SK-N-SH (cell line): ENCODE results near the gene STK17B.

Source experiments
- EZH2phosphoT487 ChIP-seq: fragments of 200-600 bp; sonication (generic); IDR thresholded peaks from 2 replicates; pipeline ENCODE4 v1.6.1; 2017; ENCODE audit warnings: low read depth, mixed run types, mild to moderate bottlenecking, antibody characterized with exemption, moderate library complexity, borderline replicate concordance
- FOXJ3 ChIP-seq: sonication (generic); formaldehyde crosslinking; IDR thresholded peaks from 2 replicates; pipeline ENCODE4 v1.5.1; 2020; ENCODE audit warnings: mild to moderate bottlenecking, missing genetic modification reagents
- JUND ChIP-seq: IDR thresholded peaks from 2 replicates; pipeline ENCODE4 v1.4.0; 2012
- MXI1 ChIP-seq: IDR thresholded peaks from 2 replicates; pipeline ENCODE4 v1.6.1; 2012; ENCODE audit warnings: mild to moderate bottlenecking, low read depth, low read length, improper control_type of control experiment
- NFIC ChIP-seq: IDR thresholded peaks from 2 replicates; pipeline ENCODE4 v1.4.0; 2012; ENCODE audit warnings: borderline replicate concordance
- SMC3 ChIP-seq: IDR thresholded peaks from 2 replicates; pipeline ENCODE4 v1.6.1; 2012; ENCODE audit warnings: low read depth, low read length, improper control_type of control experiment
- TF ChIP-seq, protein P1 (sequence below): IDR thresholded peaks from 2 replicates; pipeline ENCODE4 v1.4.0; 2012; ENCODE audit warnings: low read depth
- TF ChIP-seq, protein P2 (sequence below): fragments of 200-600 bp; sonication (generic); IDR thresholded peaks from 2 replicates; pipeline ENCODE4 v1.6.1; 2017; ENCODE audit warnings: antibody characterized with exemption, mild to moderate bottlenecking, moderate library complexity
- TF ChIP-seq, protein P3 (sequence below): IDR thresholded peaks from 2 replicates; pipeline ENCODE4 v1.4.0; 2012; ENCODE audit warnings: low read depth, borderline replicate concordance
- TF ChIP-seq, protein P4 (sequence below): IDR thresholded peaks from 2 replicates; pipeline ENCODE4 v1.6.1; 2012; ENCODE audit warnings: mild to moderate bottlenecking, low read depth, low read length, moderate library complexity

DNA sequence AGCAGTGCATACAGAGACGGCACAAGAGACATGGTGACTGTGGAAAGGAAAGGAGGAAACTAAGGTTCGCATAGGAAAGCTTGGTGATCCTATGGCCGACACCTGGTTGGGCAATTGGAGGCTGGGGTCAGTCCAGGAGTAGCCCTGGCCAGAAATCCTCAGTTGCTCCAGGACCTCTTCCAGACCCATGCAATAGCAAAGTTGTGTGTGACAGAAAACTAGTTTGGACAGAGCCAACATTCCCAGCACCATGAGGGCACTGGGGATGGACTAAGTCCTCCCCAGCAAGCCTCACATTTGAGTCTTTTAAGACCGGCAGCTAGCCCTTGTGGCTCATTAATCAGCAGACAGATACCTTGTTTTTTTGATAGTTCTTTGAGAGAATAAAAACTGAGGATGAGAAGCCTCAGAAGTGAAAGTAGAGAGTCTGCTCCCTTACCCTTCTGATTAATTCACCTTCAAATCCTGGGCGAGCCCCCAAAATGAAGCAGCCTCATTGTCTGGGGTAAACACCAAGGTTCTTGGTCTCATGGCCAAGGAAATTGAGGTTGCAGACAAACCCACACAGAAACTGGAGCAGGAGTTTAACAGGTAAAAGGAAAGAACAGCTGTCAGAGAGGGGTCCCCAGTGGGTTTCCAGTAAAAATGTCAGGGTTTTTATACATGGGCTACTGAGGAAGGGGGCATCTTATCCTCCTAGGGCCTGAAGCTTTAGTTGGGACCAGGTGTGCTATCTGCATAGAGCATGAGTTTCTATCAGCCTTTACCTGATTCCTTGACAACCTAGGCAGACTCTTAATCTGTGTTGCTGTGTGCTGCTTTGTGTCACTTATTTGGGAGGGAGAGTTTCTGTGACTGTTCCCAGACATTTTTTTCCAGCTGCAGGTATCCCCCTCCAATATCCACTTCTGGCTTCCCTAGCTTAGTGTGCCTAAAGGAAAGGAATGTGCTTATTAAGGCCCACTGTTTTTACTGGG lies 39.1 kb downstream of the STK17B start:
- TF ChIP-seq JUND (no peak), FOXJ3 (CRISPR knock-in tag) (no peak), NFIC (no peak), EZH2phosphoT487 (no peak), SMC3 (no peak), MXI1 (no peak)
- TF ChIP-seq, protein P1, sequence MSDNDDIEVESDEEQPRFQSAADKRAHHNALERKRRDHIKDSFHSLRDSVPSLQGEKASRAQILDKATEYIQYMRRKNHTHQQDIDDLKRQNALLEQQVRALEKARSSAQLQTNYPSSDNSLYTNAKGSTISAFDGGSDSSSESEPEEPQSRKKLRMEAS, result no peak
- TF ChIP-seq, protein P2, sequence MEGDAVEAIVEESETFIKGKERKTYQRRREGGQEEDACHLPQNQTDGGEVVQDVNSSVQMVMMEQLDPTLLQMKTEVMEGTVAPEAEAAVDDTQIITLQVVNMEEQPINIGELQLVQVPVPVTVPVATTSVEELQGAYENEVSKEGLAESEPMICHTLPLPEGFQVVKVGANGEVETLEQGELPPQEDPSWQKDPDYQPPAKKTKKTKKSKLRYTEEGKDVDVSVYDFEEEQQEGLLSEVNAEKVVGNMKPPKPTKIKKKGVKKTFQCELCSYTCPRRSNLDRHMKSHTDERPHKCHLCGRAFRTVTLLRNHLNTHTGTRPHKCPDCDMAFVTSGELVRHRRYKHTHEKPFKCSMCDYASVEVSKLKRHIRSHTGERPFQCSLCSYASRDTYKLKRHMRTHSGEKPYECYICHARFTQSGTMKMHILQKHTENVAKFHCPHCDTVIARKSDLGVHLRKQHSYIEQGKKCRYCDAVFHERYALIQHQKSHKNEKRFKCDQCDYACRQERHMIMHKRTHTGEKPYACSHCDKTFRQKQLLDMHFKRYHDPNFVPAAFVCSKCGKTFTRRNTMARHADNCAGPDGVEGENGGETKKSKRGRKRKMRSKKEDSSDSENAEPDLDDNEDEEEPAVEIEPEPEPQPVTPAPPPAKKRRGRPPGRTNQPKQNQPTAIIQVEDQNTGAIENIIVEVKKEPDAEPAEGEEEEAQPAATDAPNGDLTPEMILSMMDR, result no peak
- TF ChIP-seq, protein P3, sequence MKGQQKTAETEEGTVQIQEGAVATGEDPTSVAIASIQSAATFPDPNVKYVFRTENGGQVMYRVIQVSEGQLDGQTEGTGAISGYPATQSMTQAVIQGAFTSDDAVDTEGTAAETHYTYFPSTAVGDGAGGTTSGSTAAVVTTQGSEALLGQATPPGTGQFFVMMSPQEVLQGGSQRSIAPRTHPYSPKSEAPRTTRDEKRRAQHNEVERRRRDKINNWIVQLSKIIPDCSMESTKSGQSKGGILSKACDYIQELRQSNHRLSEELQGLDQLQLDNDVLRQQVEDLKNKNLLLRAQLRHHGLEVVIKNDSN, result no peak
- TF ChIP-seq, protein P4, sequence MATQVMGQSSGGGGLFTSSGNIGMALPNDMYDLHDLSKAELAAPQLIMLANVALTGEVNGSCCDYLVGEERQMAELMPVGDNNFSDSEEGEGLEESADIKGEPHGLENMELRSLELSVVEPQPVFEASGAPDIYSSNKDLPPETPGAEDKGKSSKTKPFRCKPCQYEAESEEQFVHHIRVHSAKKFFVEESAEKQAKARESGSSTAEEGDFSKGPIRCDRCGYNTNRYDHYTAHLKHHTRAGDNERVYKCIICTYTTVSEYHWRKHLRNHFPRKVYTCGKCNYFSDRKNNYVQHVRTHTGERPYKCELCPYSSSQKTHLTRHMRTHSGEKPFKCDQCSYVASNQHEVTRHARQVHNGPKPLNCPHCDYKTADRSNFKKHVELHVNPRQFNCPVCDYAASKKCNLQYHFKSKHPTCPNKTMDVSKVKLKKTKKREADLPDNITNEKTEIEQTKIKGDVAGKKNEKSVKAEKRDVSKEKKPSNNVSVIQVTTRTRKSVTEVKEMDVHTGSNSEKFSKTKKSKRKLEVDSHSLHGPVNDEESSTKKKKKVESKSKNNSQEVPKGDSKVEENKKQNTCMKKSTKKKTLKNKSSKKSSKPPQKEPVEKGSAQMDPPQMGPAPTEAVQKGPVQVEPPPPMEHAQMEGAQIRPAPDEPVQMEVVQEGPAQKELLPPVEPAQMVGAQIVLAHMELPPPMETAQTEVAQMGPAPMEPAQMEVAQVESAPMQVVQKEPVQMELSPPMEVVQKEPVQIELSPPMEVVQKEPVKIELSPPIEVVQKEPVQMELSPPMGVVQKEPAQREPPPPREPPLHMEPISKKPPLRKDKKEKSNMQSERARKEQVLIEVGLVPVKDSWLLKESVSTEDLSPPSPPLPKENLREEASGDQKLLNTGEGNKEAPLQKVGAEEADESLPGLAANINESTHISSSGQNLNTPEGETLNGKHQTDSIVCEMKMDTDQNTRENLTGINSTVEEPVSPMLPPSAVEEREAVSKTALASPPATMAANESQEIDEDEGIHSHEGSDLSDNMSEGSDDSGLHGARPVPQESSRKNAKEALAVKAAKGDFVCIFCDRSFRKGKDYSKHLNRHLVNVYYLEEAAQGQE, result no peak
